Testis (tissue), 2 donors: Measurements from ENCODE around the gene RNF223.
A peak's percentile ranks its signal among the peaks of the same experiment; 100 is the strongest.

Experiments used
- CTCF ChIP-seq, 3 experiments: fragments of 450-650 bp in 2 of 3; fragments of 200-600 bp in 1 of 3; sonication (generic) in 1 of 3; IDR thresholded peaks; one replicate each; pipeline ENCODE4 v1.5.1; 2016 to 2019; ENCODE audit warnings: antibody characterized with exemption in 3 of 3, mild to moderate bottlenecking in 2 of 3, moderate library complexity in 1 of 3
- POLR2A ChIP-seq: fragments of 450-650 bp; IDR thresholded peaks from one replicate; pipeline ENCODE4 v1.6.1; 2017; ENCODE audit warnings: antibody characterized with exemption, mild to moderate bottlenecking, moderate library complexity

GRCh38 chr1:1063945-1064831, 9.9 kb downstream of the RNF223 start:
- TF ChIP-seq CTCF (IDR thresholded peaks at IDR 0.05) = peak; percentile 72 to 83 (median 73)
- no peak for TF ChIP-seq POLR2A
